Measurements from ENCODE around the gene ATXN10.

Gene ATXN10

DNA sequence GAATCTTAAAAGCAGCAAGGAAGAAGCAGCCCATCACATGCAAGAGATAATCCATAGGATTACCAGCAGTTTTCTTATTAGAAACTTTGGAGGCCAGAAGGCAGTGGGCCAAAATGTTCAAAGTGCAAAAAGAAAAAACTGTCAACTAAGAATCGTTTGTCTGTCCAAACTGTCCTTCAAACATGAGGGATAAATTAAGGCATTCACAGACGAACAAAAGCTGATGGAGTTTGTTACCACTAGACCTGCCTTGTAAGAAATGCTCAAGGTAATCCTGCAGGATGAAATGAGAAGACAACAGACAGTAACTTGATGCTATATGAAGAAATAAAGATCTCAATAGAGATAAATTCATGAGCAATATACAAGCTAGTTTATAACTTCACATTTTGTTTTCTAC is 154.9 kb downstream of the ATXN10 start:
- DNase-seq (ENCODE audit: low read depth in 2 of 2): no peak

- DNase-seq (ENCODE audit: low read depth in 2 of 2): no peak
Observed at GRCh38 chr22:45828841-45829240, 157.2 kb downstream of the ATXN10 start.

DNA sequence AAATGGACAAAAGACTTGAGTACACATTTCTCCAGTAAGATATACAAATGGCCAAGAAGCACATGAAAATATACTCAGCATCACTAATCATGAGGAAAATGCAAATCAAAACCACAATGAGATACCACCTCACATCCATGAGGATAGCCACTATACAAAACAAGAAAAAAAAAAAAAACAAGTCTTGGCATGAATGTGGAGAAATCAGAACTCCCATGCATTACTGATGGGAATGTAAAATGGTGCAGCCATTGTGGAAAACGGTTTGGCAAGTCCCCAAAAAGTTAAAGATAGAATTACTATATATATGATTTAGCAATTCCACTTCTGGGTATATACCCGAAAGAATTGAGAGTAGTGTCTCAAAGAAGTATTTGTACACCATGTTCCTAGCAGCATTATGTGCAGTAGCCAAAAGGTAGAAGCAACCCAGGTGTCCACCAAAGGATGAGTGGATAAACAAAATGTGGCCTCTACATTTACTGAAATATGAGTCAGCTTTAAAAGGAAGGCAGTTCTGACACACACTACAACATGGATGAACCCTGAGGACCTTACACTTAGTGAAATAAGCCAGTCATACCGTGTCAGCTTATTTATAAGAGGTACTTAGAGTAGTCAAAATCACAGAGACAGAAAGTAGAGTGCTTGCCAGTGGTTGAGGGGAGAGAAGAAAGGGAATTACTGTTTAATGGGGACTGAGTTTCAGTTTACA is 159.1 kb downstream of the ATXN10 start:
- no peak for DNase-seq (ENCODE audit: low read depth in 2 of 2)

DNA sequence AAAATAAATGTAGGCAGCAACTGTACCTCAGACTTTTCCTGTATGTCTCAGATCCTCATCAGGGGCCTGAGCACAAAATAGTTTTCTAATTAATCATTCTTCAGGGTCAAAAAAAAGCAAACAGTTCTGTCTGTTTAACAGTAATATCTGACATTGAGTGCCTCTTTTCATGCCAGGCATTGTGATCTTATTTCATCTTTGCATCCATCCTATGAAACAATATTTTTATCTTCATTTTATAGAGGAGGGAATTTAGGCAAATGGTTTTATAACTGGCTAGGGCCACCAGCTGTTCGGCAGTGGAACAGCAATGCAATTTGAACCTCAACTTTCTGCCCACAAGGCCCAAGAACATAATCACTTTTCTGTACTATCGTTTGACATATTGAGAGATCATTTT is 159.8 kb downstream of the ATXN10 start:
- DNase-seq (ENCODE audit: low read depth in 2 of 2): no peak

DNA sequence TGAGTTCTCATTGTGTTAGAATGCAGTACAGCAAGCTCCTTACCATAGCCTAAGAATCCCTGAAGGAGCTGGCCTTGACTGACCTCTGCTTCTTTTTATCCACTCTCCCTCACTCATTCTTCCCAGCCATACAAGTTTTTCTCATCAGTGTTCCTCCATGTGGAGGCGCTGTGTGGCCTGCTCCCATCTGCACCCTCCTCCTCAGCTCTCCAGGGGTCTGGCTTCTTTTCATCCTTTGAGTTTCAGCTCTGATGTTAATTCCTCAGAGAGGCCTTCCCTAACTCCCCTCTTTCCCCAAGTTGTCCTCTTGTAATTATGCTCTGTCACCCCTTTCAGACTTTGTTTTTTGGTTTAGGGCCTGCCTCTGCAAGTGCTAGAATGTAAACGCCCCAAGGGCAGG is 160.5 kb downstream of the ATXN10 start:
- DNase-seq (ENCODE audit: low read depth in 2 of 2): no peak

DNA sequence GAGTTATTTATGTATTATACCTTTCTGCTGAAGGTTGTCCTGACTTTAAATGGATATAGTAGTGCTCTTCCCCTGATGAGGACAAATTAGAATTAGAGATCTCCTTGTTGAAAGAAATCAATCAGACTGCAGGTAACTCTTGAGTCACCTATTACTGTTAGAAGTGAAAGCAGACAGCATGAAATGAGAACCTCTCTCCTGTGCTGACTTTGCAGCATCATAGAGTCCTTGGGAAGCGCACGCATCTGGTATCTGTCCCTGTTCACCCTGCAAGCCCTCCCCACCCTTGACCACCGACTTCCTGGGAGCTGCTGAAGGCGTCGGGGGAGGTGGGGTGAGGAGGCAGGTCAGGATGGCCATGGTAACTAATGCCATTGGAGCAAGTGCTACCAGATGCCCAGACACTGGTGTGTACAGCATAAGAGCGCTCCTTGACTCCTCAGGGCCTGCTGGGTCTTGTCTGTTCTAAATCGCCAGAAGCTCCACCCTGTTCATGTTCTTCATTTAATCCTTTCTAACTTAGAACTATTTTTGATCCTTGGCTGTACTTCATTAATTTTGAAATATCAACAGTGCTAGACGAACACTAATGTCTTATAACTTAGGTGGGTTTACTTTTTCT is 161.4 kb downstream of the ATXN10 start:
- DNase-seq (ENCODE audit: low read depth in 2 of 2): no peak

GRCh38 chr22:45833613-45834012 is 162.0 kb downstream of the ATXN10 start:
- no peak for DNase-seq (ENCODE audit: low read depth in 2 of 2)

DNA sequence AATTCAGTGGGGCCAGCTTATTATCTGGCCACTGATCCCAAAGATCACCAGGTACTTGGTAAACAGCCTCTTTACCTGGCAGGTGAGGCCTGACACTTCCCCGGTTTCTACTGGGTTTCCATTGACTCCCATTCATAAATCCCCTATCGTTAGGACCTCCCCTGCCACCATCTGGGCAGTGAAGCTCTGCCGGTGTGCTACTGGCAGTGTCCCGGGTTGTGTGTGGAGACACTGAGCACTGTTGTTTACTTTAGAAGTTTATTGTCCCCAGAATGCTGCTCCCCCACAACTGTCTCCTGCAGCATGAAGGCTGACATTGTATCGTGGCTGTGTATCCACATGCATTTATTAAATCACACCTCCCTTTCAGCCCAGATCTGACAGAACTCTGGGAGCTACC is 162.6 kb downstream of the ATXN10 start:
- no peak for DNase-seq (ENCODE audit: low read depth in 2 of 2)

GRCh38 chr22:45834795-45835194 is 163.2 kb downstream of the ATXN10 start:
- no peak for DNase-seq (ENCODE audit: low read depth in 2 of 2)

GRCh38 chr22:45836418-45837169 is 165.0 kb downstream of the ATXN10 start:
- no peak for DNase-seq (ENCODE audit: low read depth in 2 of 2)

GRCh38 chr22:45837508-45837907 is 165.9 kb downstream of the ATXN10 start:
- no peak for DNase-seq (ENCODE audit: low read depth in 2 of 2)

DNA sequence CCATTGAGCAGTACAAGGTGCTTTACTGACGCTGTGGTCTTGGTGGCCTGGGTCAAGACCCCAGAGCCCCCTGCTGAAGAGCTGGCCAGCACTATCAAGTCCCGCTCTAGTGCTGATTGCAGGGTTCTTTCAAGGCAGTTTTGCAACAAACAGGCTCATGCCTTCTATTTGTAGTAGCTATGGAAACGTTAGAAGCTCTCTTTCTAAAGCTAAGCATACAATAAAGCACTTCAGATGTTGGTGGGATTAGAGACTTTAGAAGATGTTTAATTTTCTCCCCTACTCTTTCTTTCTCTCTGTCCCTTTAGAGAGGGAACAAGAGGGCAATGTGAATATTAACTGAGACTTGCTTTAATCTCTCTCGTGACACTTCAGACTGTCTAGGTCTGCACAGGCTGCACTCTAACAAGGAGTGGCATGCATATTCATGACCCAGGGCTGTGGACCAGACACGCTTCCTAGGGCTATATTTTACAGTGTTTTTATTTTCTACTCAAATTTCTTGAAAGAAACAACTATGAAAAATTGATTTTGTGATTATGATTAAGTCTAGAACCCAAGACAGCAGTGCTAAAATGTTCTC is 166.8 kb downstream of the ATXN10 start:
- no peak for DNase-seq (ENCODE audit: low read depth in 2 of 2)

- no peak for DNase-seq (ENCODE audit: low read depth in 2 of 2)
Observed at GRCh38 chr22:45840483-45840882, 168.8 kb downstream of the ATXN10 start.

DNA sequence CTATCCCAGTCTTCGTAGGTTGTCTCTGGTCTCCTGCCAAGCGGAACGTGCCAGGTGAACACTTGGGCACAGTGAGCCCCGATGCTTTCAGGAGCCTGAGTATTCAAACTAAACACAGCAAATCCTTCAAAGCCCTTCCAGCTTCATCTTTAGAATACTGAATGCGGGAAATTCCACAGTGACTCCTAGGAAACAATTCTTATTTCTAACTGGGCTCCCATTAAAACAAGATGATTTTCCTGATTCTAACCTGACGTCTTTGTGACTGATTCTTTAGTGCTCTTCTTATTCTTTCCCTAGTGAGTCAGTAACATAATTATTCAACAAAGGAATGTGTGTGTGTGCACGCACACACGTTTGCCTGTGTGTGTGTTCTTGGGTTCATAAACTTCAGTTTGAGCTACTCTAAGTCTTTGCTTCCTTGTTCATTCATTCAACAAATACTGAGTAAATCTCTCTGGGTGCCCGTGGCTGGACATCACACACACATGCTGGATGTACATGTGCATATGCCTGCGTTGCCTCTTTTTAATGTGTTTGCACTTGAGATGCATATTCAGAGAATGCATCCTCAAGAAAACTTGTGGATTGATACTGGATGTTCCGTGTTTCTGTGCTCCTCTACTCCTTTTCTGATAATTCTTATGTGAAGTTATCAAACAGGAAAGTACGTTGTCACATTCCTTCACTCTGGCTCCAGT is 170.8 kb downstream of the ATXN10 start:
- no peak for DNase-seq (ENCODE audit: low read depth in 2 of 2)

GRCh38 chr22:45843031-45843430 is 171.4 kb downstream of the ATXN10 start:
- no peak for DNase-seq (ENCODE audit: low read depth in 2 of 2)

- DNase-seq (ENCODE audit: low read depth in 2 of 2): no peak
Observed at GRCh38 chr22:45843986-45844385, 172.4 kb downstream of the ATXN10 start.

DNA sequence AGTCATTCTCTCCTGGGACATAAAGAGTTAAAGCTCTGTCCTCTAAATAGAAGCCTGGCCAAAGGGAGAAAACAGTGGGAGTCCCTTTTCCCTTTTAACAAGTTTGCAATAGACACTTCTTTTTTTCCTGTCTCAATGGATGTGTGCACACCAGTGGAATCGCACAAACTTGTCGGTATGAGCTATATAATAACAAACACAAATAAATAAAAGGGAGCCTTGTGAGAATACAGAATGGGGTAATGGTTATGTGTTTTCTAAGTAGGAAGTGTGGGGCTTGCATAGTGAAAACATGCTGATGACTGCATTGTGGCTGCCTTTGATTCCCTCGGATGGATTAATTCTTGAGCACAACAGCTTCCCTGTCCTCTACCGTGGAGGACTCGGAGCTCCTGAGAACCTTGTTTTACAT is 173.4 kb downstream of the ATXN10 start:
- DNase-seq (ENCODE audit: low read depth in 2 of 2): no peak

GRCh38 chr22:45846952-45847351 is 175.3 kb downstream of the ATXN10 start:
- no peak for DNase-seq (ENCODE audit: low read depth in 2 of 2)

DNA sequence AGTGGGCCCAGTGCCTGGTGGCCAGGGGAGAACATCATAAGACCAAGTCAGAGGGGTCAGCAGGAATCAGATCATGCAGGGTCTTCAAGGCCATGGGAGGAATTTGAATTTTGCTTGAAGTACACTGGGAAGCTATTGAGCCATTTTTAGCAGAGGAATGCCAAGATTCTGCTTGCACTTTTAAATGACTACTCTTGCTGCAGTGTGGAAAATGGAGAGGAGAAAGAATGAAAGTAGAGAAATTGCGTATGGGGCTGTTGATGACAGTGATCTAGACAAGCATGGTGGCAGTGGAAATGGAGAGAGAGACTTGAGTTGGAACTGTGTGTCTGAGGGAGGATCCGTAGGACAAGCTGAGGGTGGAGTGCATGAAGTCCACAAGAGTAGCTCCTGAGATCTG is 177.3 kb downstream of the ATXN10 start:
- DNase-seq (ENCODE audit: low read depth in 2 of 2): no peak

- DNase-seq (ENCODE audit: low read depth in 2 of 2): no peak
Observed at GRCh38 chr22:45852826-45853225, 181.2 kb downstream of the ATXN10 start.

- no peak for DNase-seq (ENCODE audit: low read depth in 2 of 2)
Observed at GRCh38 chr22:45855961-45856360, 184.3 kb downstream of the ATXN10 start.

- DNase-seq (ENCODE audit: low read depth in 2 of 2): no peak
Observed at GRCh38 chr22:45857519-45857918, 185.9 kb downstream of the ATXN10 start.
